Testis (tissue), 2 donors: Measurements from ENCODE around the gene ALAS1.

Experiments used
- CTCF ChIP-seq, 3 experiments: fragments of 450-650 bp in 2 of 3; fragments of 200-600 bp in 1 of 3; sonication (generic) in 1 of 3; IDR thresholded peaks; one replicate each; pipeline ENCODE4 v1.5.1; 2016 to 2019; ENCODE audit warnings: antibody characterized with exemption in 3 of 3, mild to moderate bottlenecking in 2 of 3, moderate library complexity in 1 of 3
- POLR2A ChIP-seq: fragments of 450-650 bp; IDR thresholded peaks from one replicate; pipeline ENCODE4 v1.6.1; 2017; ENCODE audit warnings: antibody characterized with exemption, mild to moderate bottlenecking, moderate library complexity

- TF ChIP-seq CTCF (IDR thresholded peaks at IDR 0.05): no peak
- TF ChIP-seq POLR2A: no peak
These were observed 12.1 kb downstream of the ALAS1 start for GRCh38 chr3:52210037-52210436.
